Epithelial cell of esophagus (primary cell): ENCODE results near the gene CHD6.

Experiments
- DNase-seq: peaks from one replicate; pipeline ENCODE4 v3.0.0; 2010; ENCODE audit warnings: low read depth
- H3K4me3 ChIP-seq: 2 replicates; pipeline ENCODE4 v1.5.1; 2011; ENCODE audit warnings: mild to moderate bottlenecking, low read length, control low read depth
- TF ChIP-seq, protein P1 (sequence below): IDR thresholded peaks from 2 replicates; pipeline ENCODE4 v1.5.1; 2011; ENCODE audit warnings: low read depth, mild to moderate bottlenecking, low read length, control low read depth, inconsistent platforms; ENCODE audit not compliant: insufficient read depth; ENCODE audit errors: missing control alignments

Gene CHD6

GRCh38 chr20:41577129-41578009, 40.8 kb downstream of the CHD6 start:
- TF ChIP-seq, protein P1, sequence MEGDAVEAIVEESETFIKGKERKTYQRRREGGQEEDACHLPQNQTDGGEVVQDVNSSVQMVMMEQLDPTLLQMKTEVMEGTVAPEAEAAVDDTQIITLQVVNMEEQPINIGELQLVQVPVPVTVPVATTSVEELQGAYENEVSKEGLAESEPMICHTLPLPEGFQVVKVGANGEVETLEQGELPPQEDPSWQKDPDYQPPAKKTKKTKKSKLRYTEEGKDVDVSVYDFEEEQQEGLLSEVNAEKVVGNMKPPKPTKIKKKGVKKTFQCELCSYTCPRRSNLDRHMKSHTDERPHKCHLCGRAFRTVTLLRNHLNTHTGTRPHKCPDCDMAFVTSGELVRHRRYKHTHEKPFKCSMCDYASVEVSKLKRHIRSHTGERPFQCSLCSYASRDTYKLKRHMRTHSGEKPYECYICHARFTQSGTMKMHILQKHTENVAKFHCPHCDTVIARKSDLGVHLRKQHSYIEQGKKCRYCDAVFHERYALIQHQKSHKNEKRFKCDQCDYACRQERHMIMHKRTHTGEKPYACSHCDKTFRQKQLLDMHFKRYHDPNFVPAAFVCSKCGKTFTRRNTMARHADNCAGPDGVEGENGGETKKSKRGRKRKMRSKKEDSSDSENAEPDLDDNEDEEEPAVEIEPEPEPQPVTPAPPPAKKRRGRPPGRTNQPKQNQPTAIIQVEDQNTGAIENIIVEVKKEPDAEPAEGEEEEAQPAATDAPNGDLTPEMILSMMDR: no peak
- no peak for DNase-seq

DNA sequence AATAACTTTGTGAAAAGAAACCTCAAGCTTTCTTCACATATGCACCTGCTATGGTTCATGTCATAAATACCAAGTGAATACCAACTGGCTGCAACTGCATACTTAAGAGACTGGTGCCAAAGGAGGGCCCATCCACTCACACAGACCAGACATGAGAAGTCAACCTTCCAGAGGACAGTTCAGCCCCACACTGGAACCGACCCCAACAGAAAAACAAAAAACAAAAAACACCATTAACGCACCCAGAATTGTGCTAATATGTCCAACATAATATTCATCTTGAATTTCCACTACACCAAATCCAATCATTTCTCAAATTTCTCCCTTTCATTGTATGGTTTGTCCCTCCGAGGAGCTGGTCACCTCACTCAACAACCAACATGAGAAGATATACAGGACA, 42.8 kb downstream of the CHD6 start:
- TF ChIP-seq, protein P1: no peak
- no peak overlapping the region for H3K4me3 ChIP-seq
- DNase-seq: no peak

More at GRCh38 chr20:41577129-41578009, 40.8 kb downstream of the CHD6 start:
- H3K4me3 ChIP-seq: no peak overlapping the region

GRCh38 chr20:41574802-41575389, 43.3 kb downstream of the CHD6 start:
- DNase-seq: no peak
- TF ChIP-seq, protein P1: no peak
- no peak overlapping the region for H3K4me3 ChIP-seq

GRCh38 chr20:41573955-41574354, 44.2 kb downstream of the CHD6 start:
- DNase-seq: no peak
- no peak overlapping the region for H3K4me3 ChIP-seq
- TF ChIP-seq, protein P1: no peak

DNA sequence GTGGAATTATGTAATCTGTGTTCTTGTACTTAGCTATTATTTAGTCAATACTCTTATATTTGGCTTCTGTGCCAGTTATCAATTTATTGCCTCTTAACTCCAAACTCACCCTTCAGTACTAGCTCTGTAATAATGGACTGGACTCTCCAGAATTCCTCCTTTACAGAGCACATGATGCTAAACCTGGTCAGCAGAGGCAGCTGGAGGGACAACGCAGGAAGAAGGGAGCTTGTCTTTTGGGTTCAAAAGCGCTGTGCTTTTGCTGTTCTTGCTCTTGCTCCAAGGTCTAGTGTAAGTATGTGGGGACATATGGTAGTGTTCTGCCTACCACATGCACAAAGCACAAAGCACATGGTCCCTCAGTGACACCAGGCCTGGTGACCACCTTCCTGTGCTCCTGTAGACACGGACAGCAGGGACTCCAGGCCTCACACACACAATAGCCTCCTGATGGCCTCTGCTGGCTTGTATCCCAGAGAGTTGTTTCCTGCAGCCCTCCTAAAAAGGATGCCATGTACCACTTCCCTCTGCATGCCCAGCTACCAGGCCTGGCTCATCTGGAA, 46.1 kb downstream of the CHD6 start:
- TF ChIP-seq, protein P1: no peak
- no peak for DNase-seq
- no peak overlapping the region for H3K4me3 ChIP-seq

GRCh38 chr20:41571006-41571405, 47.2 kb downstream of the CHD6 start:
- no peak for DNase-seq
- H3K4me3 ChIP-seq: no peak overlapping the region
- TF ChIP-seq, protein P1: no peak
